KMS-11 (cell line): ENCODE results near the gene NDUFV1.

Source experiments
- H2AFZ ChIP-seq: fragments of 200-600 bp; sonication (generic); 2 replicates; pipeline ENCODE4 v1.6.1; 2016; ENCODE audit warnings: antibody characterized with exemption, mixed run types, low read depth
- H3K27ac ChIP-seq: fragments of 200-600 bp; sonication (generic); 2 replicates; pipeline ENCODE4 v1.6.1; 2016; ENCODE audit warnings: mild to moderate bottlenecking, mixed run types
- H3K27me3 ChIP-seq: fragments of 200-600 bp; sonication (generic); 2 replicates; pipeline ENCODE4 v1.6.1; 2017; ENCODE audit warnings: mild to moderate bottlenecking, low read depth, mixed run types, moderate library complexity; ENCODE audit not compliant: insufficient read depth
- H3K36me3 ChIP-seq: fragments of 200-600 bp; sonication (generic); 2 replicates; pipeline ENCODE4 v1.6.1; 2017; ENCODE audit warnings: mild to moderate bottlenecking, mixed run types; ENCODE audit not compliant: insufficient read depth
- H3K4me1 ChIP-seq: fragments of 200-600 bp; sonication (generic); 2 replicates; pipeline ENCODE4 v1.6.1; 2016; ENCODE audit warnings: mild to moderate bottlenecking, low read depth, mixed run types; ENCODE audit not compliant: poor library complexity, severe bottlenecking
- H3K4me2 ChIP-seq: fragments of 200-600 bp; sonication (generic); 2 replicates; pipeline ENCODE4 v1.7.0; 2016; ENCODE audit warnings: mild to moderate bottlenecking, mixed run types
- H3K4me3 ChIP-seq: fragments of 200-600 bp; sonication (generic); IDR thresholded peaks from 2 replicates; pipeline ENCODE4 v1.6.1; 2017; ENCODE audit warnings: low read depth, low read length, mixed read lengths; ENCODE audit not compliant: insufficient read depth
- H3K79me2 ChIP-seq: fragments of 200-600 bp; sonication (generic); 2 replicates; pipeline ENCODE4 v1.6.1; 2016; ENCODE audit warnings: low read depth, mixed run types; ENCODE audit not compliant: insufficient read depth
- H3K9ac ChIP-seq: fragments of 200-600 bp; sonication (generic); 2 replicates; pipeline ENCODE4 v1.6.1; 2016; ENCODE audit warnings: mild to moderate bottlenecking, mixed run types
- H4K20me1 ChIP-seq: fragments of 200-600 bp; sonication (generic); 2 replicates; pipeline ENCODE4 v1.6.1; 2016; ENCODE audit warnings: mild to moderate bottlenecking, mixed run types; ENCODE audit not compliant: insufficient read depth
- CTCF ChIP-seq: fragments of 200-600 bp; sonication (generic); conservative IDR thresholded peaks from 2 replicates; pipeline ENCODE4 v1.6.1; 2017; ENCODE audit warnings: low read depth, mild to moderate bottlenecking, antibody characterized with exemption, low read length, moderate library complexity, mixed read lengths

Gene NDUFV1

GRCh38 chr11:67605231-67606011 is 1.3 kb upstream of the NDUFV1 start:
- H3K36me3 ChIP-seq = no peaks in the 10 kb centered on the region
- H4K20me1 ChIP-seq = no peaks in the 10 kb centered on the region
- no peak for TF ChIP-seq CTCF
- H2AFZ ChIP-seq = peak overlapping the region; percentile 76; the same call in 1 of the 2 replicates
- H3K79me2 ChIP-seq = peaks cover 18% of the 10 kb centered on the region
- peaks cover 9% of the 10 kb centered on the region for H3K4me1 ChIP-seq
- no peaks in the 10 kb centered on the region for H3K27me3 ChIP-seq
- no peak overlapping the region for H3K4me2 ChIP-seq
- no peak overlapping the region for H3K9ac ChIP-seq
- no peak overlapping the region for H3K27ac ChIP-seq
- H3K4me3 ChIP-seq = no peak overlapping the region

DNA sequence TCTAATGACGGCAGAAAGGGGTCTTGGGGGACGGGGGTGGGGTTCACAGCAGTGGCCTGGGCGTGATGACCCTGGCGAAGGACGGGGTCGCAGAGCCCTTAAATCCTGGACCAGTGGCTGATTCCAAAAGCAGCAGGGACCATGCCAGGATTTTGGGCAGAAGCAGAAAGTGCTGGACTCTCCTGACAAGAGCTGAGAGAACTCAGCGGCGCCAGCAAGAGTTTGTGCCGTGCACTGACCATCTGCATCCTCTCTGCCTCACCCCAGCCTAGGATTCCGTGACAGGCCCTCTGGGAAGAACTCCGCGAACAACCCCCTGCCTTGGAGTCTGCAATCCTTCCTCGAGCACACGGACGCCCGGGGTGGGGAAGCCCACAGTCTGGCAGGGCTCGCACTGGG is 644 bp upstream of the NDUFV1 start:
- TF ChIP-seq CTCF = no peak
- peaks cover 9% of the 10 kb centered on the region for H3K4me1 ChIP-seq
- no peaks in the 10 kb centered on the region for H3K27me3 ChIP-seq
- H3K9ac ChIP-seq = no peak overlapping the region; the same call in 1 of the 2 replicates
- H4K20me1 ChIP-seq = no peaks in the 10 kb centered on the region
- no peaks in the 10 kb centered on the region for H3K36me3 ChIP-seq
- peaks cover 18% of the 10 kb centered on the region for H3K79me2 ChIP-seq
- H2AFZ ChIP-seq = peak overlapping the region; percentile 76
- no peak overlapping the region for H3K4me3 ChIP-seq
- no peak overlapping the region for H3K27ac ChIP-seq
- H3K4me2 ChIP-seq = peak overlapping the region; percentile 68

DNA sequence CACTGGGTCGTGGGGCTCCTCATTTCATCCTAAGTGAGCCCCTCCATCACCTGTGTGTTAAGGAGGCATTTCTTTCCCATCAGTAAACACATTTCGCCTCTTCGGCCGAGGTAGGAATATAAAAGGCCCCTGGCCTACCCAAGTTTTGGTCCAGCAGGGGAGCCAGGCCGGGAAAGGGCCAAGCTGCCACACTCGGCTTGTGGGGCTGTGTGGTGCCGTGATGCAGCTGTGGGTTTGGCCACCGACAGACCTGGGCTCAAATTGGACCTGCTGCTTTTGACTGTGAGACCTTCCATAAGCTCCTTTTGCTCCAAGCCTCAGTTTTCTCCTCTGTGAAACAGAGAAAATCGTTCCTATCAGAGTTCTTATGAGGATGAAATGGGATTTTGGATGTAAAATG is 771 bp downstream of the NDUFV1 start:
- no peaks in the 10 kb centered on the region for H3K27me3 ChIP-seq
- no peaks in the 10 kb centered on the region for H3K36me3 ChIP-seq
- no peaks in the 10 kb centered on the region for H4K20me1 ChIP-seq
- H3K4me2 ChIP-seq = peak overlapping the region; percentile 86
- TF ChIP-seq CTCF = no peak
- H3K27ac ChIP-seq = peak overlapping the region; percentile 39; the same call in 1 of the 2 replicates
- peaks cover 18% of the 10 kb centered on the region for H3K79me2 ChIP-seq
- peaks cover 9% of the 10 kb centered on the region for H3K4me1 ChIP-seq
- no peak overlapping the region for H2AFZ ChIP-seq
- H3K4me3 ChIP-seq = no peak overlapping the region
- H3K9ac ChIP-seq = peak overlapping the region; percentile 68

DNA sequence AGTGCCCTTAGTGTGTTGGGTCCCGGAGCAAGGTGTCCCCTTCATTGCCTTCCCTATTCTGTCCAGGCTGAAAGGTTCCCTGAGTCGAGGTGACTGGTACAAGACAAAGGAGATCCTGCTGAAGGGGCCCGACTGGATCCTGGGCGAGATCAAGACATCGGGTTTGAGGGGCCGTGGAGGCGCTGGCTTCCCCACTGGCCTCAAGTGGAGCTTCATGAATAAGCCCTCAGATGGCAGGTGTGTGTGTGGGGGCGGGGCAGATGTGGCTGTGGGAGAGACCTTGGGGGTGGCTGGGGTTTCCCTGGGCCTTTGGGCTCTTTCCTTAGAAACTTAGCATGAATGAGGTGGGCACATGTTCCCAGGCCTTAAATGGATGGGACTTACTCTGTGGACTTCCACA is 1.8 kb downstream of the NDUFV1 start:
- H2AFZ ChIP-seq = no peak overlapping the region
- TF ChIP-seq CTCF = no peak
- H3K4me3 ChIP-seq = no peak overlapping the region
- peaks cover 18% of the 10 kb centered on the region for H3K79me2 ChIP-seq
- H3K4me1 ChIP-seq = peaks cover 16% of the 10 kb centered on the region
- no peak overlapping the region for H3K4me2 ChIP-seq
- H3K27me3 ChIP-seq = no peaks in the 10 kb centered on the region
- H3K36me3 ChIP-seq = no peaks in the 10 kb centered on the region
- H3K9ac ChIP-seq = no peak overlapping the region
- no peak overlapping the region for H3K27ac ChIP-seq
- no peaks in the 10 kb centered on the region for H4K20me1 ChIP-seq
